ENCODE data around the gene TCF3.

- TF ChIP-seq MAX (IDR thresholded peaks at IDR 0.05), result no peak
- TF ChIP-seq CTCF (IDR thresholded peaks at IDR 0.05 in 2 of 3, conservative IDR thresholded peaks at IDR 0.05 in 1 of 3; ENCODE audit: borderline replicate concordance in 1 of 3, insufficient read depth in 1 of 3, low read depth in 2 of 3, low read length in 2 of 3), result no peak
- TF ChIP-seq EZH2 (IDR thresholded peaks at IDR 0.05), result no peak
- no peak for TF ChIP-seq EGR1 (IDR thresholded peaks at IDR 0.05; ENCODE audit: low read depth)
Observed at GRCh38 chr19:1598777-1599459, 53.5 kb downstream of the TCF3 start.

Measured in HCT116 (cell line).